ENCODE measurements around the gene TNFAIP3.
"Not testable (repeated sequence)": the region's sequence is repeated elsewhere in the genome, so short reads cannot be mapped to it uniquely, and the experiment has no call there.

TNFAIP3 gene

GRCh38 chr6:137890983-137891537, 24.0 kb downstream of the TNFAIP3 start:
- no peak for DNase-seq
- intact Hi-C loops (cut with DNase I), result no loop called here

DNA sequence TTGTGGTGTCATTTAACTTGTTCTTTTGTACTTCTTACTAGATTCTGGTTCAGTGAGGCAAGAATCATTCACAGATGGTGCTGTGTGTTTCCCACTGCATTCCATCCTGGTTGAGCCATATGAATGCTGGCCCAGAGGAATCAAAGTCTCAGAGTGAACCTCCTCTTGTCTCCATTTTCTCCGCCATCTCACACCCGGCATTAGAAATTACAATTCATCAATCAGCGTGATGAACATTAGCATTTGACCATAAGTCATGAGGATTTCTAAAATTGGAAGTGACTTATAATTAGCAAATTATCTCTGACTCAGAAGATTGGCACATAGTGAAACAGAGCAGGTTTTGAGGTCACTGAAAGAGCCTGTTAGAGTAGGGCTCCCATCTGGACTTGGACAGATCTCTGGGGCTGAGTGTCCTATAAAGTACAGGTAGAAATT, 25.2 kb downstream of the TNFAIP3 start:
- intact Hi-C loops (cut with DNase I), result no loop called here
- no peak for DNase-seq

DNA sequence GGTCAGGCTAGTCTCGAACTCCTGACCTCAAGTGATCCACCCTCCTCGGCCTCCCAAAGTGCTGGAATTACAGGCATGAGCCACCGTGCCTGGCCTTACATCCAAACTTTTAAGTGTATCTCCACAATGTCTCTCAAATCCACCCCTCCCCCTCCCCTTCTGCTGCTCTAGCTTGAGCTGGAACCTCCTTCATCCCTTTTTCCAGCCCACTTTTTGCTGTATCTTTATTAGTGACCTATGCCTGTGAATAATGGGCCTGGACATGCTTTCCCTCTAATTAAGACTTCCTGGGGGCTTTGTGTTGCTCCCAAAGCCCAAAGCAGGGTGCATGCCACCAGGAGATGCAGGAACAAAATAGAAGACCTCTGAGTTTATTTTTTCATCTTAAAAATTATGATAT, 26.1 kb downstream of the TNFAIP3 start:
- no peak for DNase-seq
- intact Hi-C loops (cut with DNase I), result no loop called here

- DNase-seq, result no peak
- intact Hi-C loops (cut with DNase I), result no loop called here
Observed at GRCh38 chr6:137893726-137894125, 26.7 kb downstream of the TNFAIP3 start.

- intact Hi-C loops (cut with DNase I), result not testable (repeated sequence)
Observed at GRCh38 chr6:137894378-137894777, 27.3 kb downstream of the TNFAIP3 start.

DNA sequence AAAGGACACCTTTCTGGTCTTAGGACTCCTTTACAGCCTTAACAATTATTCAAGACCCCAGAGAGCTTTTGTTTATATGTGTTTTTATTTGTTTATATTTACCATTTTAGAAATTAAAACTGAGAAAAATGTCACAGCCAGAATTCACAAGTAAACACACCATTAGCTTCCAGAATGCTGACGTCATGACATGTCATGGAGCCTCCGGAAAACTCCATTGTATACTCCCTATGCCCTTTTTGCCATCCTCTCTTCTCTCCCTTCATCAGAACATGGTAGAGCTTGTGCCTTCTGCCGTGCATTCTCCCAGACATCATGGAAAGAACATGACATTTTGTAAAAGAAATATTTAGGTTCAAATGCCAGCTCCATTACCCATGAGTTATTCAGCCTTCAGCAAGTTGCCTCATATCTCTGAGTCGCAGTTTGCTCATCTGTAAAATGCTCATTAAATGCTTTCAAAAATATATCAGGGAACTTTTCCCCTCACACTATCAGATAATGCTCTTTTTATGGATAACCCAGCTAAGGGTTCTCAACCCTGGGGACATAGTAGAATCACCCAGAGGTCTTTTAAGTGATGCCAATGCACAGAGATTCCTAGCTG, 27.8 kb downstream of the TNFAIP3 start:
- DNase-seq, result no peak
- intact Hi-C loops (cut with DNase I), result no loop called here

More at GRCh38 chr6:137894378-137894777, 27.3 kb downstream of the TNFAIP3 start:
- DNase-seq, result not testable (repeated sequence)

GRCh38 chr6:137896647-137897046, 29.6 kb downstream of the TNFAIP3 start:
- no peak for DNase-seq
- intact Hi-C loops (cut with DNase I), result no loop called here

- intact Hi-C loops (cut with DNase I), result no loop called here
- no peak for DNase-seq
Observed at GRCh38 chr6:137900815-137901214, 33.8 kb downstream of the TNFAIP3 start.

DNA sequence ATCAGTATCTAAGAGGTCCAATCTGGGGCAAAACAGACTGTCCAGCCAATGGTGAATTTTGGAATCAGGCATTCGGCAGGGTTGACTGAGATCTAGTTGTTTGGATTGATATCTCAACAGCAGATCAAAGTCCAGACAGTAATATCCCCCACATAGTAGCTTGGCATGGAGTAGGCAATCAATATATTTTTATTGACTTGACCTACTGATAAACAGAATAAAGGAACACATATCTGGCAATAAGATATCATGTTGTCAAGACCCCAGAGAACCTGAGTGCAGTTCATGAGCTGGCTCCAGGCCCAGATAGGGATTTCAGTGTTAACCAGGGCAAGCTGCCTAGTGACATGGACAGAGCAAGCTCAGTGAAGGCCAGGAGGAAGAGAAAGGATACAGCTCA, 34.4 kb downstream of the TNFAIP3 start:
- intact Hi-C loops (cut with DNase I), result no loop called here
- no peak for DNase-seq

DNA sequence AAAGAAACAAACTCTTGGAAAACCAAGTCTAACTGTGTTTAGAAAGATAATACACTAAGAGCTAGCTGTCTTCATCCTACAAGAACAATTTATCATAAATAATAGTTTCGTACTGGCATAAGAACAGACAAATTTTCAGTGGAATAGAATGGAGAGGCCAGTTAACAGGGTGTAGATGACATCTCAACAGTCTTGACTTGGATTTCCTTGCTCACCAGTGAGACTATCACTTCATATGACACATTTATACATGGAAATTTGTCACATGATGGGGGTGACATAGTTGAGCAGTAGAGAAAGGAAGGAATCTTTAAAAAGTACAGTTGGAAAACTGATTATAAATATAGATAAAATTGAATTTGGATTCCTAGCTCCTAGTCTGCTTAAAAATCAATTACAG, 35.6 kb downstream of the TNFAIP3 start:
- intact Hi-C loops (cut with DNase I), result no loop called here
- no peak for DNase-seq

GRCh38 chr6:137903274-137903932, 36.3 kb downstream of the TNFAIP3 start:
- DNase-seq, result no peak
- intact Hi-C loops (cut with DNase I), result no loop called here

- intact Hi-C loops (cut with DNase I), result no loop called here
- DNase-seq, result no peak
Observed at GRCh38 chr6:137903933-137904821, 37.1 kb downstream of the TNFAIP3 start.

GRCh38 chr6:137904822-137905617, 38.0 kb downstream of the TNFAIP3 start:
- peak in 2 of 42 donors; percentile 25 to 42 for DNase-seq
- intact Hi-C loops (cut with DNase I), result no loop called here

- intact Hi-C loops (cut with DNase I), result no loop called here
- DNase-seq, result no peak
Observed at GRCh38 chr6:137906020-137906472, 39.0 kb downstream of the TNFAIP3 start.

DNA sequence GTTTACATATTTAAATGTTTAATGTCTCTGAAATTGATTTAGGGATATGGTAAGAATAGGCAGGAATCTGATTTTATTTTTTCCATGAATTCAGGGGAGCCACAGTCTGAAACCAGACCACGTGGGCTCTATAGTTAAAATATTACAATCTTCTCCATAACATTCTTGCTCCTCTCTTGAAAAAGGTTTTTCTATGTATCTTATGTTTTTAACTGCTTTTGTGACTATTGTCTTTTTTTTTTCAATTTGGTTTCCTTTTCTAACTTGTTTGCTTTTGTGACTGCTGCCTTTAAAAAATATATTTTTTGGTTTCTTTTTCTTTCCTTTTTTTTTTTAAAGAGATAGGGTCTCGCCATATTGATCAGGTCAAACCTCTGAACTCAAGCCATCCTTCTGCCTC, 40.1 kb downstream of the TNFAIP3 start:
- DNase-seq, result no peak
- intact Hi-C loops (cut with DNase I), result no loop called here

GRCh38 chr6:137909533-137909932, 42.5 kb downstream of the TNFAIP3 start:
- DNase-seq, result no peak
- intact Hi-C loops (cut with DNase I), result no loop called here

DNA sequence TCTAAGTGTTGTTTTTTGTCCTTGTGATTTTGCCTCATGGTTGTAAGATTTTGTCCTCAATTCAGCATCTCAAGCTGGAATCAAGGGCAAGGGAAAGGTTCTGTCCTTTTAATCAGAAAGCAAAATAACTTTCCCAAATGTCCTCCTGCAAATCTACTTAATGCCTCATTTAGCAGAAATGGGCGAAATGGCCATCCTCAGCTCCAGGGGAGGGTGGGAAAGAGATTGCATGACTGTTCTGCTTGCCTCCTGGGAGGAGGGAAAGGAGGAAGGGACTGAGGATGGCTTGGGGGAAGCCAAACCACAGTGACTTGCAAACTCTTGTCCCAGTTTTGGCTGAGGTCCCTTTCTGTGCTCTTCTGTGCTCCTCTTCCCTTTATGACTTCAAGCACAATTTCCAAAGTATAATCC, 43.4 kb downstream of the TNFAIP3 start:
- intact Hi-C loops (cut with DNase I), result no loop called here
- peak in 3 of 42 donors; percentile 11 to 20 (median 13) for DNase-seq

DNA sequence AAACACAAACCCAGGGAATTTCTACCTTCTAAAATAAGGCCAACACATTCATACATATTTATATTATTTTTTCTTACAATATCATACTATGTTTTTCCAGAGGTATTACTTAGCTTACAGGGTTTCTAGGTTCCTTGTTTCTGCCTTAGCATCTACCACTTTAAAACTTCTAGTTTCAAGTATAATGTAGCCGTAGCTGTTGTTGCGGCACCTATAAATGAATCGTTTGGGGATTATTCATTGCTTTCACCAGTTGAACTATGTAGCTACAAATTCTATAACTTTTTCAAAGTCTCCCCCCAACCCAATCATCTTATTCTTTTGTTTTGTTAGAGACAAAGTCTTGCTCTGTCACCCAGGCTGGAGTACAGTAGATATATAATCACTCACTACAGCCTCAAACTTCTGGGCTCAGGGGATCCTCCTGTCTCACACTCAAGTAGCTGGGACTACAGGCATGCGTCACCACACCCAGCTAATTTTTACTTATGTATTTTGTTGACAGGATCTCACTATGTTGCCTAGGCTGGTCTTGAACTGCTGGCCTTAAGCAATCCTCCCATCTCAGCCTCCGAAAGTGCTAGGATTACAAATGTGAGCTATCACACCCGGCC, 43.9 kb downstream of the TNFAIP3 start:
- intact Hi-C loops (cut with DNase I), result no loop called here
- no peak for DNase-seq
